CD4-positive, alpha-beta T cell (primary cell): ENCODE measurements around the gene UCHL5. TPM values are rescaled to one million over a fixed set of nuclear protein-coding genes. Genes with fewer than 3 reads are reported as not detected.

Source experiments
- ATAC-seq: fragments of 200-7000 bp; cut with Tn5 transposase; one replicate; pipeline ENCODE4 v1.10.0; 2022; ENCODE audit warnings: mild to moderate bottlenecking; ENCODE audit not compliant: poor library complexity
- CTCF ChIA-PET: fragments of 350-600 bp; sonication (Branson Sonifier 250); formaldehyde crosslinking; loops from one replicate; lab custom pipeline; 2021; ENCODE audit warnings: antibody characterized with exemption, inconsistent platforms; lab: Charles Lee
- POLR2A ChIA-PET: fragments of 350-600 bp; sonication (Branson Sonifier 250); formaldehyde crosslinking; loops from one replicate; lab custom pipeline; 2021; ENCODE audit warnings: antibody characterized with exemption, inconsistent platforms; lab: Charles Lee
- DNase-seq, 14 experiments: peaks; one replicate each; pipeline ENCODE4 v3.0.0-alpha.2; 2013 to 2020; ENCODE audit warnings: mixed read lengths in 2 of 14
- H3K27ac ChIP-seq, 2 donors: one replicate each; pipeline versions ENCODE4 v1.5.1 to v1.7.0; 2013; ENCODE audit warnings: low read length in 2 of 2, low read depth in 1 of 2, mild to moderate bottlenecking in 1 of 2
- H3K27me3 ChIP-seq, 2 experiments: 1 replicate in 1 of 2; 2 replicates in 1 of 2; pipeline versions ENCODE4 v1.6.1 to v1.7.0; 2013; ENCODE audit warnings: low read length in 2 of 2, control low read depth in 1 of 2, mild to moderate bottlenecking in 1 of 2, moderate library complexity in 1 of 2; ENCODE audit not compliant: insufficient read depth in 2 of 2, control insufficient read depth in 1 of 2
- H3K36me3 ChIP-seq: one replicate; pipeline ENCODE4 v1.6.1; 2013; ENCODE audit warnings: low read length, control low read depth; ENCODE audit not compliant: insufficient read depth
- H3K4me1 ChIP-seq: one replicate; pipeline ENCODE4 v1.6.1; 2013; ENCODE audit warnings: low read length, control low read depth; ENCODE audit not compliant: insufficient read depth
- H3K4me3 ChIP-seq: one replicate; pipeline ENCODE4 v1.5.1; 2013; ENCODE audit warnings: mild to moderate bottlenecking, low read length, moderate library complexity
- H3K9me3 ChIP-seq, 2 experiments: 1 replicate in 1 of 2; 2 replicates in 1 of 2; pipeline versions ENCODE4 v1.6.1 to v1.7.0; 2013; ENCODE audit warnings: low read length in 2 of 2, mild to moderate bottlenecking in 2 of 2, control low read depth in 1 of 2, moderate library complexity in 1 of 2; ENCODE audit not compliant: control insufficient read depth in 1 of 2, insufficient read depth in 1 of 2
- H3K27ac Mint-ChIP-seq: one replicate; pipeline ENCODE4 v1.8.0; 2020; ENCODE audit warnings: mixed read lengths
- H3K27me3 Mint-ChIP-seq: one replicate; pipeline ENCODE4 v1.8.0; 2021; ENCODE audit warnings: mixed read lengths
- H3K36me3 Mint-ChIP-seq: one replicate; pipeline ENCODE4 v1.8.0; 2021; ENCODE audit warnings: low read depth, mixed read lengths
- H3K4me1 Mint-ChIP-seq: one replicate; pipeline ENCODE4 v1.8.0; 2021; ENCODE audit warnings: low read depth, mixed read lengths
- H3K4me3 Mint-ChIP-seq: one replicate; pipeline ENCODE4 v1.8.0; 2020; ENCODE audit warnings: mild to moderate bottlenecking, mixed read lengths
- H3K9me3 Mint-ChIP-seq: one replicate; pipeline ENCODE4 v1.8.0; 2020; ENCODE audit warnings: mixed read lengths
- intact Hi-C, 2 experiments: fragments of 100-400 bp; cut with DNase I in 1 of 2; cut with micrococcal nuclease in 1 of 2; formaldehyde crosslinking; loops; one replicate each; pipeline versions ENCODE4 v1.15.1 to v1.9.0; 2023 to 2025; cut with DNase I, micrococcal nuclease
- total RNA-seq, 174 experiments: library from RNA in 2 of 174; stranded (reverse) in 2 of 174; gene quantifications; one replicate each; pipeline ENCODE4 v1.2.3 and lab custom pipeline; 2021 to 2026
- TF ChIP-seq, protein P1 (sequence below): fragments of 200-600 bp; IDR thresholded peaks from one replicate; pipeline ENCODE4 v1.8.0; 2022; ENCODE audit warnings: antibody characterized with exemption, mild to moderate bottlenecking

The UCHL5 gene
- total RNA-seq, 2 experiments from 2014 or later, result 16.4 to 19.2 TPM

DNA sequence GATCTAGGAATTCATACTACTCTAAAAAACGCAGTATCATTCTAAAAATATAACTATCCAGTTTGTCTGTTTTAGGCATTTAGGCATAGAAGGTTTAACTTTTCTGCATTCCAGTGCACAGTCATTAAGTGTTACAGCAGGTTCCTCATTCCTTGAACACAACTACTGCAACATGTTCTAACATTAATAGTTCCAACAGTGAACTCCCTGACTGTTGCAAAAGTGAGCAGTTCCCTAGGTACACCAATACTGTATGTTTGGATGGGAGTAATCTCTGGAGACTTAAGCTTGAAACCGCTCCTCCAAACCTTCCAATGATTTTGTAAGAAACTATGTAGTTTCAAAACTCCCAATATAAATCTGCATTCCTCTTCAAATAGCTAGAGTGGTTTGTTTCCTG is 46.2 kb downstream of the UCHL5 start:
- ChIA-PET POLR2A (interaction anchor here (0.7 kb wide), 1 partner anchor 10 kb away, joined by 3 read pairs; no protein-coding TSS in a partner anchor), CTCF (interaction anchor here (0.7 kb wide), 1 partner anchor 1793 kb away, joined by 3 read pairs; no protein-coding TSS in a partner anchor)
- Histone ChIP-seq H3K4me3 (no peak overlapping the region), H3K36me3 (peaks cover 8% of the 10 kb centered on the region), H3K4me1 (no peaks in the 10 kb centered on the region), H3K27ac (no peak overlapping the region), H3K9me3 (no peaks in the 10 kb centered on the region), H3K27me3 (no peaks in the 10 kb centered on the region)
- peaks cover 14% of the 10 kb centered on the region for H3K36me3 Mint-ChIP-seq
- ATAC-seq (no peak), DNase-seq (no peak)
- no peak overlapping the region for H3K27ac Mint-ChIP-seq
- no peaks in the 10 kb centered on the region for H3K27me3 Mint-ChIP-seq
- intact Hi-C loops, result no loop called here
- H3K9me3 Mint-ChIP-seq, result no peaks in the 10 kb centered on the region
- H3K4me1 Mint-ChIP-seq, result no peaks in the 10 kb centered on the region
- TF ChIP-seq, protein P1, sequence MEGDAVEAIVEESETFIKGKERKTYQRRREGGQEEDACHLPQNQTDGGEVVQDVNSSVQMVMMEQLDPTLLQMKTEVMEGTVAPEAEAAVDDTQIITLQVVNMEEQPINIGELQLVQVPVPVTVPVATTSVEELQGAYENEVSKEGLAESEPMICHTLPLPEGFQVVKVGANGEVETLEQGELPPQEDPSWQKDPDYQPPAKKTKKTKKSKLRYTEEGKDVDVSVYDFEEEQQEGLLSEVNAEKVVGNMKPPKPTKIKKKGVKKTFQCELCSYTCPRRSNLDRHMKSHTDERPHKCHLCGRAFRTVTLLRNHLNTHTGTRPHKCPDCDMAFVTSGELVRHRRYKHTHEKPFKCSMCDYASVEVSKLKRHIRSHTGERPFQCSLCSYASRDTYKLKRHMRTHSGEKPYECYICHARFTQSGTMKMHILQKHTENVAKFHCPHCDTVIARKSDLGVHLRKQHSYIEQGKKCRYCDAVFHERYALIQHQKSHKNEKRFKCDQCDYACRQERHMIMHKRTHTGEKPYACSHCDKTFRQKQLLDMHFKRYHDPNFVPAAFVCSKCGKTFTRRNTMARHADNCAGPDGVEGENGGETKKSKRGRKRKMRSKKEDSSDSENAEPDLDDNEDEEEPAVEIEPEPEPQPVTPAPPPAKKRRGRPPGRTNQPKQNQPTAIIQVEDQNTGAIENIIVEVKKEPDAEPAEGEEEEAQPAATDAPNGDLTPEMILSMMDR, result no peak
- H3K4me3 Mint-ChIP-seq, result no peak overlapping the region

DNA sequence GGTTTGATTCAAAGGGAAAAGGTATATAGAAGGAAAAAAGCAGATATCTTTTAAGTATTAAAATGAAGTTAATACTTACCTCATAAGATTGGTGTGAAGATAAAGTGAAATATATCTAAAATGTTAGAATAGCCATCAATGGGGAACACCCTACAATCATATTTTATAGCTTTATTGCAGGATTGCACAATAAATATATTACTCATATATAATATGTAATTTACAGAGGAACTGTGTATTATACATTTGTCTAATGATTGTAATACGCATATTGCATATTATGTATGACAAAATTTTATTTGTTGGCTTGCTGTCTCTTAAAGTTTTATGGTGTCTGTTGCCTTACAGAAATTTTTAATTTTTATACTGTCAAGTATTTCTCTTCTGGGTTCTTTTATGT is 47.8 kb downstream of the UCHL5 start:
- no peak overlapping the region for H3K27ac Mint-ChIP-seq

DNA sequence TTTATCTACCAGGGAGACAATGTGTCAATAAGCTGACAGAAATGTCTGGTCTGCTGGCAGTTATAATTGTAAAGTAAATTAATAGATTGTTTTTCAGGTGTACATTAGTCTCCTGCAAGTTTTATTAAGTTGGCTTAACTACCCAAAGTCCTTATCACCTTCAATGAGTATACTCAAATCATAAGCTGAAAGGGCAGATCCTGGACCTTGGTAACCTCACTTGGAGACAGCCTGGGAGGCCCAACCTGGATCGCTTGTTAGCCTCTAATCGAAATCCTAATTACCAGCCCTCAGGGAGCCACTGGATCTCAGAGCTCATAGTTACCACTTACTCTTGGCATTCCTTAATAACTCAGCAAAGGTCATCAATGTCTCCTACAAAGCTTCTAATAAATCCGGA is 49.7 kb downstream of the UCHL5 start:
- H3K9me3 ChIP-seq, result no peaks in the 10 kb centered on the region
- intact Hi-C loops, result no loop called here
- TF ChIP-seq, protein P1, result no peak
- H3K27me3 ChIP-seq, result no peaks in the 10 kb centered on the region
- H3K36me3 ChIP-seq, result no peaks in the 10 kb centered on the region
- ATAC-seq (no peak), DNase-seq (no peak)
- Mint-ChIP-seq H3K4me3 (no peak overlapping the region), H3K9me3 (peaks cover 9% of the 10 kb centered on the region), H3K4me1 (no peaks in the 10 kb centered on the region), H3K36me3 (peaks cover 18% of the 10 kb centered on the region), H3K27me3 (no peaks in the 10 kb centered on the region), H3K27ac (no peak overlapping the region)
- no peaks in the 10 kb centered on the region for H3K4me1 ChIP-seq
- CTCF ChIA-PET, result interaction anchor here (1.0 kb wide), 1 partner anchor 10 kb away, joined by 4 read pairs; no protein-coding TSS in a partner anchor
- no peak overlapping the region for H3K27ac ChIP-seq
- no peak overlapping the region for H3K4me3 ChIP-seq
- POLR2A ChIA-PET, result no interaction called here

More for the DNA sequence above, 47.8 kb downstream of the UCHL5 start:
- Histone ChIP-seq H3K9me3 (no peaks in the 10 kb centered on the region), H3K27me3 (no peaks in the 10 kb centered on the region), H3K4me1 (no peaks in the 10 kb centered on the region), H3K27ac (no peak overlapping the region), H3K4me3 (no peak overlapping the region), H3K36me3 (peaks cover 7% of the 10 kb centered on the region)
- Mint-ChIP-seq H3K27me3 (no peaks in the 10 kb centered on the region), H3K9me3 (peaks cover under 1% of the 10 kb centered on the region), H3K36me3 (peaks cover 14% of the 10 kb centered on the region), H3K4me1 (no peaks in the 10 kb centered on the region), H3K4me3 (no peak overlapping the region)
- POLR2A ChIA-PET, result no interaction called here
- CTCF ChIA-PET, result no interaction called here
- DNase-seq (no peak), ATAC-seq (no peak)
- intact Hi-C loops, result no loop called here
- TF ChIP-seq, protein P1, result no peak
